Activated CD4-positive, CD25-positive, alpha-beta regulatory T cell treated with anti-CD3 and anti-CD28 coated beads, Interleukin-2, amount 50 U/mL, for 72 hours (primary cell): ENCODE measurements around the gene RPS6KA3.
"Not testable (repeated sequence)": the region's sequence is repeated elsewhere in the genome, so short reads cannot be mapped to it uniquely, and the experiment has no call there.

Experiments used
- DNase-seq: peaks from one replicate; pipeline ENCODE4 v3.0.0; 2021

The RPS6KA3 gene

GRCh38 chrX:20217906-20218305, 48.8 kb downstream of the RPS6KA3 start:
- no peak for DNase-seq

- no peak for DNase-seq
Measured at GRCh38 chrX:20217271-20217670, 49.4 kb downstream of the RPS6KA3 start.

- no peak for DNase-seq
Measured at GRCh38 chrX:20215565-20215964, 51.1 kb downstream of the RPS6KA3 start.

GRCh38 chrX:20212486-20213089, 54.1 kb downstream of the RPS6KA3 start:
- no peak for DNase-seq

GRCh38 chrX:20211261-20211786, 55.4 kb downstream of the RPS6KA3 start:
- no peak for DNase-seq

GRCh38 chrX:20205927-20206708, 60.6 kb downstream of the RPS6KA3 start:
- no peak for DNase-seq

GRCh38 chrX:20204351-20204750, 62.4 kb downstream of the RPS6KA3 start:
- no peak for DNase-seq

GRCh38 chrX:20197641-20198210, 69.0 kb downstream of the RPS6KA3 start:
- DNase-seq: no peak

- no peak for DNase-seq
Measured at GRCh38 chrX:20189171-20189570, 77.5 kb downstream of the RPS6KA3 start.

- DNase-seq: no peak
Measured at GRCh38 chrX:20181598-20182329, 84.9 kb downstream of the RPS6KA3 start.

GRCh38 chrX:20177093-20177492, 89.6 kb downstream of the RPS6KA3 start:
- no peak for DNase-seq

GRCh38 chrX:20173856-20174255, 92.9 kb downstream of the RPS6KA3 start:
- no peak for DNase-seq

- no peak for DNase-seq
Measured at GRCh38 chrX:20173313-20173712, 93.4 kb downstream of the RPS6KA3 start.

GRCh38 chrX:20171887-20172286, 94.8 kb downstream of the RPS6KA3 start:
- DNase-seq: no peak

GRCh38 chrX:20162516-20162915, 104.2 kb downstream of the RPS6KA3 start:
- not testable (repeated sequence) for DNase-seq

GRCh38 chrX:20159797-20160385, 106.8 kb downstream of the RPS6KA3 start:
- no peak for DNase-seq

- DNase-seq: no peak
Measured at GRCh38 chrX:20151689-20152088, 115.0 kb downstream of the RPS6KA3 start.

GRCh38 chrX:20149326-20149725, 117.4 kb downstream of the RPS6KA3 start:
- no peak for DNase-seq

GRCh38 chrX:20147561-20147960, 119.1 kb downstream of the RPS6KA3 start:
- DNase-seq: no peak

- no peak for DNase-seq
Measured at GRCh38 chrX:20144491-20144890, 122.2 kb downstream of the RPS6KA3 start.

- no peak for DNase-seq
Measured at GRCh38 chrX:20143561-20143960, 123.1 kb downstream of the RPS6KA3 start.

GRCh38 chrX:20143111-20143510, 123.6 kb downstream of the RPS6KA3 start:
- DNase-seq: no peak
